NCI-H774 (cell line): ENCODE results near the gene CCDC186.

Experiments
- DNase-seq: peaks from one replicate; lab custom pipeline; 2025; lab: John Stamatoyannopoulos, UW

Gene CCDC186

GRCh38 chr10:114173921-114174694 is at the start of gene CCDC186:
CCDC186 (minus strand) TSS chr10:114174203; CDS start chr10:114163268, 10,935 bp downstream.
- DNase-seq: peak; percentile 80

DNA sequence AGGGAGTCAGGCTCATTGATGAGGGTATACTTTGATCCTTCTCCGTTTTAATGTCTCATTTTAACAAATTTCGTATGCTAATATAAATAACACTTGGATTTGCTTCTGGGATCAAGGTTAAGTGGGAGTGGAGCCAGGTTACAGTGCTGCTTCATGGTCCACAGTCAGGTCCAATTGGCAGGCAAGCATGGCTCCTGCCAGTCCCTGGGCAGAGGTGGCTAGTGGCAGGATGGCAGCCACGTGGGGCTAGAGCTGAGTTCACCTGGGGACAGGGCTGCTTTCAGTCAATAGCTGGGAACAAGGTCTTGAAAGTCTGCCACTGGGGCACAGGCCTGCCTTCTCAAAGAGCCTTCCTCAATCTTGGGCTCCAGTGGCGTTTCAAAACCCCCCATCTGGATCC is 49.1 kb upstream of the CCDC186 start:
- DNase-seq: no peak

GRCh38 chr10:114221235-114221634 is 47.2 kb upstream of the CCDC186 start:
- DNase-seq: no peak

GRCh38 chr10:114220281-114220680 is 46.3 kb upstream of the CCDC186 start:
- DNase-seq: no peak

GRCh38 chr10:114215033-114215432 is 41.0 kb upstream of the CCDC186 start:
- no peak for DNase-seq

DNA sequence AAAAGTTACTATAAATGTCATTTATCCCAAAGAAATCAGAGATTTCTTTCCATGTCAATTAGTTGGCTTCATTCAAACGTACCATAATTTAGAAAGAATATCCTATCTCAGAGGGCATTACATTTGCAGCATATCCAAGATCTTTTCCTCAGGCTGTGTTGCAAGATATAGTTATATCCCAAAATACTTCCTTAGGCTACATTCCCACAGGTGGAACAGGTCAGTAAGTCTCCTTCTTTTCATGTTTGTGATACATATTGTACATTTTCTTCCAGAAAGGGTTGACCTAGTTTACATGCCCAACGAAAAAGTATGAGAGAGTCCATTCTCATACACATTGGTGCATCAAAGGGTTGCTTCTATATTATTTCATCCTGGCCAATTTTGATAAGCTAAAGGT is 38.1 kb upstream of the CCDC186 start:
- no peak for DNase-seq

GRCh38 chr10:114208351-114208750 is 34.3 kb upstream of the CCDC186 start:
- no peak for DNase-seq

- DNase-seq: no peak
Observed at GRCh38 chr10:114207349-114207748, 33.3 kb upstream of the CCDC186 start.

- no peak for DNase-seq
Observed at GRCh38 chr10:114206902-114207301, 32.9 kb upstream of the CCDC186 start.

GRCh38 chr10:114202812-114203211 is 28.8 kb upstream of the CCDC186 start:
- no peak for DNase-seq

- no peak for DNase-seq
Observed at GRCh38 chr10:114199239-114199638, 25.2 kb upstream of the CCDC186 start.

DNA sequence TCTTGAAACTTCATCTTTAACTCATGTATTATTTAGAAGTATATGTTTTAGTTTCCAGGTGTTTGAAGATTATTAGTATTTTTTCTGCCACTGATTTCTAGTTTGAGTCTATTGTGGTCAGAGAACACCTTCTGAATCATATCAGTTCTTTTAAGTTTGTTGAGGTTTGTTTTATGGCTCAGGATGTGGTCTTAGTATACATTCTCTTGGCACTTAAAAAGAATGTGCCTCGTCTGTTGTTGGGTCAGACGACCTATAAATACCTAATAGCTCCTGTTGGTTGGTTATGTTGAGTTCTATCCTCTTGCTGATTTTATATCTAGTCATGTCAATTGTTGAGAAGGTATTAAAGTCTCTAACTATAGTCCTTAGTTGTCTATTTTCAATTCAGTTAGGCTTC is 21.1 kb upstream of the CCDC186 start:
- no peak for DNase-seq

DNA sequence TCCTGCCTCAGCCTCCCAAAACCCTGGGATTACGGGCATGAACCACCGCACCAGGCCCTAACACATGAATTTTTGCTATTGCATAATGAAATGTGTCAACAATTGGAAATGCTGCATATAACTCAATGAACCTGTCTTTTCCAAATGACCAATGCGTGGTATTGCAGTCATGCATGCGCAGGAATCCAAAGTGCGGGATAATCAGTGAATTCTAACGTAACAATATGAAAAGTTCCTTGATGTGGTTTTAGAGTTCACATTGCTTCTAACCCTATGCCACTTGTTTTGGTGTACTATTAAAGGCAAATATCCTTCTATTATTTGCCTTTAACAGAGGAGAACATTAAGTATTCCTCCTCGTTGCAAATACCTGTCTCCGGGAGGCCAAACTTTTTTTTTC is 15.7 kb upstream of the CCDC186 start:
- DNase-seq: no peak

- DNase-seq: no peak
Observed at GRCh38 chr10:114188900-114189299, 14.9 kb upstream of the CCDC186 start.

- no peak for DNase-seq
Observed at GRCh38 chr10:114188001-114188400, 14.0 kb upstream of the CCDC186 start.

- DNase-seq: no peak
Observed at GRCh38 chr10:114184276-114184675, 10.3 kb upstream of the CCDC186 start.

DNA sequence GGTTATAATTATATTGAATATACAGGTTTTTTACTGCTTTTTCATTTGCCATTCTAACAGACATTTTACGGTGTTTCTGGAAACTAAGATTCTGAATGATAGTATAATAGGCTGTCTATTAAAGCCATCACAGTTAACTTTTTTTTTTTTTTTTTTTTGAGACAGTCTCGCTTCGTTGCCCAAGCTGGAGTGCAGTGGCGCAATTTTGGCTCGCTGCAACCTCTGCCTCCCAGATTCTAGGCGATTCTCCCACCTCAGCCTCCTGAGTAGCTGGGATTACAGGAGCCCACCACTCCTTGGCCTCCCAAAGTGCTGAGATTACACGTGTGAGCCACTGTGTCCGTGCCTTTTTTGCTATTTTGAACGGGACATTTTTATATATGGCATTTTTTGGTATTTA is 9.6 kb upstream of the CCDC186 start:
- DNase-seq: no peak

DNA sequence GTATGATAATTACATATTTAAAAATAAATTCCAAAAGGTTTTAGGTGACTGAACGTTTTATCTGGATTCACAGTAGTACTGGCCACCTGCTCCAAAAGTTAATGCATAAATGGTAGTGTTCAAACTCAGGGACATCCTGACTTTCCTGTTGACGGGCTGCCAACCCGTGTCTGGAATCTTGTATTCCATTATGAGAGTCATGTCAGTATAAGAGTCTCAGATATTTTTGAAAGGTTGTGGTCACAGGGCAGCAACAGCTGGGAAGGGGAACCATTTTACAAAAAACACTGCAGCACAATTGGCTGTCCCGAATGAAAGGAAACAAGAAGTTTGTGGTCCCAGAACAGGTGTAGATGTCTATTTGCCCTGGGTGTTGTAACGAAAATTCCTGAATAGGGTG is 8.0 kb upstream of the CCDC186 start:
- no peak for DNase-seq

GRCh38 chr10:114180937-114181336 is 6.9 kb upstream of the CCDC186 start:
- DNase-seq: no peak

DNA sequence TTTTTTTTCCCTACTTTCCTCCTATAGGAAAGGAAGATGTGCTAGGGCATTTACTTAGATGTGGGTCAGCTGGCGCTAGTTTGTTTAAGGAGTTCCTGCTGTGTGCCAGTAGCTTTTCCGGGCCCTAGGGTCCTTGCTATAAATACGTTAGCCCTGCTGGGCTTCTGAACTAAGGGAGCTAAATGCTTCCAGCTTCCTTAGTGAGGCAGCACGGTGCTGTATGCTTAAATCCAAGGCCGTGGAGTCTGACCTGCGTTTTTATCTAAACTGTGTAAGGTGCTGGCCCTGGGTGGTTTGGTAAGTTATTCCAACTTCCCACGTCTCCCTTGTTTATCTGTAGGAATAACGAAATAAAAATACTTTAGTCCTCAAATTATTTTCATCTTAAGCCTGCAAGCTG is 5.7 kb upstream of the CCDC186 start:
- no peak for DNase-seq

DNA sequence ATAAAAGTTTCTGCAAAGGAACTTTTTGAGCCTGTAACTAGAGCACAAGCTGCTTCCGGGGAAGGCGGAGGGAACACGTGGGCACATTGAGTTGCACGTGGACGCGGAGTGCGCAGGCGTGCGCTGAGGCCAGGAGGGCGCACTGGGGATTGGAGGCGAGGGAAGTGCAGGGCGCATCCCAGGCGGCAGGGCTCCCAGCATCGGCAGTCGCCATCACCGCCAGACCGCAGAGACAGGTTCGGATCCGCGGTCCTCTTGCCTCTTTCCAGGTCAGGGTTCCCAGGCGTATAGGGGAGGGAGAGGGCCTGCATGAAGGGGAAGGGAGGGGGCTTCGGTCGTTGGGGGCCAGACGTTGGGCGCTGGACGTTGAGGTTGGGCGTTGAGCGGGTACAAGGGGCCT is 5.1 kb upstream of the CCDC186 start, which contains the start of gene TDRD1:
Gene TDRD1 (plus strand): TSS at position 206 of the 400 bp plus-strand sequence. CDS start 8,479 bp downstream, outside the sequence.
- no peak for DNase-seq

- DNase-seq: no peak
Observed at GRCh38 chr10:114176511-114176910, 2.5 kb upstream of the CCDC186 start.

DNA sequence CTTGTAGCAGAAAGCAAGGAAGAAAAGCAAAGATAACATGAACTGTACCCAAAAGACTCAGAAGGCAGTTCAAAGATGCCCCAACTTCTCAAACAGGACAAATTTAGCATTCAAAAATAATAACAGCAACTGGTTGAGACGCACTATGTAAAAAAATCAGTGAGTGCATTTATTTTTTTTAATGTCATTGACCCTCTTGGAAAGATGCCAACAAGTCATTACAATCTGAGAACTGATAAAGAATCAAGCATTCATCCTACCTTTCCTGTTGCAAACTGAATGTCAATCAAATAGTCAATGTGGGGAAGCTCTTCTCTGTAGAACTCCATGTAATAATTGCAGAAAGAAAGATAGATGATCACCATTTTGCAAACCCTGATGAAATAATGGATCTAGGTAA is 1.7 kb upstream of the CCDC186 start:
- DNase-seq: no peak

- DNase-seq: no peak
Observed at GRCh38 chr10:114174695-114175188, 739 bp upstream of the CCDC186 start.
